ENCODE measurements around the gene CCL11. TPM values are rescaled to one million over a fixed set of nuclear protein-coding genes. Genes with fewer than 3 reads are reported as not detected.
"Not testable (repeated sequence)": the region's sequence is repeated elsewhere in the genome, so short reads cannot be mapped to it uniquely, and the experiment has no call there.

The CCL11 gene
- total RNA-seq, 1 donor from 2014 or later: not detected

DNA sequence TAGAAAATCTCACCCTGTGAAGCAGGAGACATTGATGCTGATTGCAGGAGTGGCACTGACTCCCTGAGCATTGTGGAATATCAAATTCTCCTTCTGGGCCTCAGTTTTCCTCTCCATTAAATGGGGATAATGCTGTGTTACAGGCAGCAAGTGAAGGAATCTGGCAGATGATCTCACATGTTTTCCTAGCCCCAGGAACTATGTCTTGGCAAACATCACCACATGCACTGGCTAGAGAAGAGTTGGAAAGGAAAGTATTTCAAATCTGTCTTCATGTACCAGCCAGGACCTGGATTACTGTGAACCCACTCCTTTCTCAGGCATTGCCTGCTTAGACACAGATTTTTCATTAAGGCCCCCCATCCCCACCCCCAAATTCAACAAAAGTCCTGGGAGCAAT is 20.1 kb downstream of the CCL11 start:
- DNase-seq (ENCODE audit: extremely low read depth, low read depth, low spot score): no peak

DNA sequence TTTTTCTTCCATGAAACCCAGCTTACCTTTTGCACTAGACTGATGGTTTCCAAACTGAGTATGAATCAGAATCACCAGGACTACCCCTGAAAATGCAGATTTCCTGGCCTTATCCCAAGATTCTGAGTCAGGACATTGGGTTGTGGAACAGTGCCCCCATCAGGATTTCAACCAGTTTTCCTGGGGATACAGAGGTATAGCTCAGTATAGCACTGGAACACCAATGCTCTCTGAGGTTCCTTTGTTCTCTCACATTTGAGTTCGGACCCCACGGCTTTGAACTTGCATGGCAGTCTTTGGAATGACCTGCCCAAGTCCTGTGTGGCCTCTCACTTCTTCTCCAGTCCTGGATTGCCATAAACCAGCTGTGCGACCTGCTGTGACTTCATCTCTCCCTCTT is 20.9 kb downstream of the CCL11 start:
- DNase-seq (ENCODE audit: extremely low read depth, low read depth, low spot score): no peak

DNA sequence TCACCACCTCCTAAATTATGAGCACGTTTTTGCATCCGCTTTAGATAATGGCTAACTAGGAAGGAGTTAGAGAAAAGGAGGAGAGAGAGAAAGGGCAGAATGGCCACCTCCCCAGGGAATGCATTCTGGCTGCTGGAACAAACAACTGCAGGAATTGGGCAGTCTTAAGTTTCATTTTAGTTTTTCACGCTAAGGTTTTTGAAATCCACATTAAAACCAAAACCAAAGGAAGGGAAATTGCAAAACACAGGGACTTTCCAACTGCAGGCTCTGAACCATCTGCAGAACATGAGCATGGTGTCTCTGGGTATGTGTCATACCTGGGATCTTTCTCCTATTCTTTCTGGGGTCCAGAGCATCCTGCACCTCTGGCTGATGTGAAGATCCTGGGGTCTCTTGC is 21.6 kb downstream of the CCL11 start:
- no peak for DNase-seq (ENCODE audit: extremely low read depth, low read depth, low spot score)

DNA sequence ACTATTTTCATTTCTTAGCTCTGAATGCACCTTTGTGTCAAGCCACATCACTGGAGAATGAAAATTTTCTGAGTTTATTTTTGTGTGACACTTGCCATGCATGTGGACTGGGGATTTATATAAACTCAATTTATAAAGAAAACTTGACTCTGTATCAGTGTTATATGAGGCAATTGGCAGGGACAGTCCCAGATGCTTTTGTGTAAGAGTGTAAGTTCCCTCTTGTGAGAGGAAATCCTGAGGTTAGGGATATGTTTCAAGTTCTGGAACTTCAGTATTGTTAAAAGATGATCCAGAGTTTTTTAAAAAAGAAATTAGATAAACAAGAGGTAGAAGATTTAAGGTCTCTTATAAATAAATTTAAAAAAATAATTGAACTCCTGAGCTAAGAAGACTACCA is 22.8 kb downstream of the CCL11 start:
- DNase-seq (ENCODE audit: extremely low read depth, low read depth, low spot score): no peak

DNA sequence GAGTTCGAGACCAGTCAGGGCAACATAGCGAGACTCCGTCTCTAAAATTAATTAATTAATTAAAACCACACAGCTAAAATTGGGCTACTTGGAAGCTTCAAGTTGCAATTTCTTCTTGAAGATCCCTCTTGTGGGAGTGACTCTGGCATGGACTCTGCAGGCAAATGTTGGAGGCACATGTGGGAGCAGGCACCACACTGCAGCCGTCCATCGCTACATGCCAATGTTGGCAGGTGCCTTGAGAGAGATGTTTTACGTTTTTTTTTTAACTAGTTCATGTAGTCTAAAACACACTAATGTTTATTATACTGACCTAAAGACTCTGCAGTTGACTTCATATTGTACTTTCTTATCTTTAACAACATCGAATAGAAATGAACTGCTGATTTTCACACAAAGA is 25.7 kb downstream of the CCL11 start:
- no peak for DNase-seq (ENCODE audit: extremely low read depth, low read depth, low spot score)

DNA sequence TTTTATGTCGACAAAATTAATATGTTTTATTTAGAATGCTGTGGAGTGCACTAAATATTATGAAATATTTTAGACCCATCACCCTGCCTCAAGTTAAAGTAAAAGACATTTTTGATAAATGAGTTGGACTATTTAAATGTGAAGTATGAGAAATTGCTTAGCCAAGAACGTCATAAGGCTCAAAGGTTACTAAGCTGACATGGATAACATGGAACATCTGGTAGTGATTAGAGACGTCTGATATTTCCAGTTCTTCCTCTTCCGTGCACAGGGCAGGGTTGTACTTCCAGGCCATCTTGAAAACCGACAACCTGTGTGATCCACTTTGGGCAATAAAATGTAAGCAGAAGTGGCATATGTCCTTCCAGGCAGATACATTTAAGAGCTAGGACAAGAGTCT is 26.5 kb downstream of the CCL11 start:
- DNase-seq (ENCODE audit: extremely low read depth, low read depth, low spot score): no peak

DNA sequence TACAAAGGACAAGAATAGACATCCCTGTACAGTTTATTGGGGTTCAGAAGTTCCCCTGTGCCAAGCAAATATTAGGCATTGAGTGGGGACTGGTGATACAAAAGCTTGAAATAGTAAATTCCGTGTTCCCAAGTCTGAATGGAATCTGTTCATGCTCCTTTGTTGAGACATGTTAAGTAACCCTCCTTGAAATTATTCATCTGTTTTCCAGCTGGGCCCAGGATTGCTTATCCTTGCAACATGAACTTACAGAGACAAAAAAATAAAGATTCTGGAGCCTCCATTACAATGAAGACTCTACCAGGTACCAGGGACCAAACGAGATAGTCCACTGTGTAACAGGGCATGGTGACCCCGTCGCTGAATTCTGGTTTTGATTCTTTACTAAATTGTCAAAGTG is 27.6 kb downstream of the CCL11 start:
- DNase-seq (ENCODE audit: extremely low read depth, low read depth, low spot score): no peak

DNA sequence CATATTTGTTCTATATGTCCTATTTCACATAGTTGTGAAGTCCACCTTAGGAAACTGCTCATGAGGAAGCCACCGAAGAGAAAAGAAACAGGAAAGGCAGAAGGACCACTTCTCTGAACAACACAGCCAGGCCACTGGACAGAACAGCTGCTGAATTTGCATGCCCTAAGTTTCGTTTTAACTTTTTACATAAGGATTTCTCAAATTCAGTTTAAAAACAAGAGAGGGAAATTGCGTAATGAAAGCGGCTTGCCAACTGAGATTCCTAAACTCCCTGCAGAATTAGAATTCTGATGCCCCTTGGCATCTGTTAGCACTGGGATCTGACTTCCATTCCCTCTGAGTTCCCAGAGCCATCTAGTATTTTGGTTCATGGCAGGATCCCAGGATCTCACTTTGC is 28.7 kb downstream of the CCL11 start:
- no peak for DNase-seq (ENCODE audit: extremely low read depth, low read depth, low spot score)

DNA sequence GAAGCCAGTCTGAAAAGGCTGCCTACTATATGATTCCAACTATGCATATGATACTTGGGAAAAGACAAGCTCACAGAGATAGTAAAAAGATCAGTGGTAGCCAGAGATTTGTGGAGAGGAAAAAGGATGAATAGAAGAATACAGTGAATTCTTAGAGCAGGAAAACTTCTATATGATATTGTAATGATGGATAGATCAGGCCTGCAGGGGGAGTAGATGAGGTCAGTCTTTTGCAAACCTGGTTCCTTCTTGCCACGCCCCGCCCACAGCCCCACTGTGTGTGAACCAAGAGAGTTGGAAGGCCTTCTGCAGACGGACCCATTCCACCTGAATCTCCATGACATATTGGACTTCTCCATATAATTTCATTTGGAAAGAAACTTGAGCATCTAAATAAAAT is 32.9 kb downstream of the CCL11 start:
- no peak for DNase-seq (ENCODE audit: extremely low read depth, low read depth, low spot score)

DNA sequence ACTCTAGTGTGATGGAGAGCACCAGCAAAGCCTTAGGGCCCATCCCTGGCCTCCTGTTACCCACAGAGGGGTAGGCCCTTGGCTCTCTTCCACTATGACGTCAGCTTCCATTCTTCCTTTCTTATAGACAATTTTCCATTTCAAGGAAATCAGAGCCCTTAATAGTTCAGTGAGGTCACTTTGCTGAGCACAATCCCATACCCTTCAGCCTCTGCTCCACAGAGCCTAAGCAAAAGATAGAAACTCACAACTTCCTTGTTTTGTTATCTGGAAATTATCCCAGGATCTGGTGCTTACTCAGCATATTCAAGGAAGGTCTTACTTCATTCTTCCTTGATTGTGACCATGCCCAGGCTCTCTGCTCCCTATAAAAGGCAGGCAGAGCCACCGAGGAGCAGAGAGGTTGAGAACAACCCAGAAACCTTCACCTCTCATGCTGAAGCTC is 33.5 kb downstream of the CCL11 start, which contains the start of gene CCL8:
CCL8 (plus strand) TSS at position 397 of the 445 bp plus-strand sequence. CDS start 67 bp downstream, outside the sequence.
- DNase-seq (ENCODE audit: extremely low read depth, low read depth, low spot score): no peak

DNA sequence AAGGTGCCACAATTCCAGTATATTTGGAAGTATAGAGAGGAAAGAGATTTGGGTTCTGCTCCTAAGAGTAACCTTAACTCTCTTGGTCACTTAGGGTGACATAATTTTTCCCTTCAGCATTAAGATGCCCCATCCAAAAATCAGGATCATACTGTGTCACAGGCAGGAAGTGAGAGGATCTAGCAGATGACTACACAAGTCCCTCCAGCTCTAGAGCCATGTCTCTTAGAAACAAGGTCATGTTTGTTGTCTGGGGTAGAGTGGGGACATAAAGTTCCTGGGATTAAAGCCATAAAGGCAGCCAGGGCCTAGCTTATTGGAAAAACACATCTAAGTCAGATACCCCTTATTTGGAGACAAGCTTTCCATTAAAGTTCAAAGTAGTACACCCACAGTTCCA is 36.4 kb downstream of the CCL11 start:
- no peak for DNase-seq (ENCODE audit: extremely low read depth, low read depth, low spot score)

DNA sequence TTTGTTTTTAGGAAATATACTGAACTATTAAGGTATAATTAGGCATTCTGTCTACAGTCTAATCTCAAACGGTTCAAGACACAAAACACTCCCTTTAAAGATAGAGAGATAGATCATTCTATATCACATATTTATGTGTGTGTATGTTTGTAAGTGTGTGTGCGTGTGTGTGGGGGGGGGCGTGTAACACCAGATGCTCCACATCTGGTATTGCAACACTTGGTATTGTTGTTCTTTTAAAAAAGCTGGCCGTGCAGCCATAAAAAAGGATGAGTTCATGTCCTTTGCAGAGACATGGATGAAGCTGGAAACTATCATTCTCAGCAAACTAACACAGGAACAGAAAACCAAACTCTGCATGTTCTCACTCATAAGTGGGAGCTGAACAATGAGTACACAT is 42.0 kb downstream of the CCL11 start:
- DNase-seq (ENCODE audit: extremely low read depth, low read depth, low spot score): not testable (repeated sequence)

DNA sequence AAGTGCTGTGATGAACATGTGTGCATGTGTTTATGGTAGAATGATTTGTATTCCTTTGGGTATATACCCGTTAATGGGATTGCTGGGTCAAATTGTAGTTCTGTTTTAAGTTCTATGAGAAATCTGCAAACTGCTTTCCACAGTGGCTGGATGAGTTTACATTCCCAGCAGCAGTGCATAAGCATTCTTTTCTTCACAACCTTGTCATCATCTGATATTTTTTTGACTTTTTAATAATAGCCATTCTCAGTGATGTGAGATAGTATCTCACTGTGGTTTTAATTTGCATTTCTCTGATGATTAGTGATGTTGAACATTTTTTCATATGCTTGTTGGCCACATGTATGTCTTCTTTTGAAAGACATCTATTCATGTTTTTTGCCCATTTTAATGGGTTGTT is 52.2 kb downstream of the CCL11 start:
- no peak for DNase-seq (ENCODE audit: extremely low read depth, low read depth, low spot score)

Other genes starting within 250 kb of the CCL11 start
- 406 and 1,495 TPM in 2 replicates for gene CCL2, start 30.5 kb upstream of the CCL11 start, total RNA-seq
- 3.5 TPM in 1 of 2 replicates, not detected in the other for gene CCL7, start 15.5 kb upstream of the CCL11 start, total RNA-seq
- 3.6 TPM in 1 of 2 replicates, not detected in the other for gene CCL8, start 33.7 kb downstream of the CCL11 start, total RNA-seq
- gene CCL13, start 70.7 kb downstream of the CCL11 start, total RNA-seq: not detected in 2 replicates
- not detected in 2 replicates for gene CCL1, start 77.5 kb downstream of the CCL11 start, total RNA-seq